RPMI8226 (cell line): Measurements from ENCODE around the gene FXYD5.

Experiments
- DNase-seq: peaks from one replicate; pipeline ENCODE4 v3.0.0-alpha.2; 2015

FXYD5 gene

DNA sequence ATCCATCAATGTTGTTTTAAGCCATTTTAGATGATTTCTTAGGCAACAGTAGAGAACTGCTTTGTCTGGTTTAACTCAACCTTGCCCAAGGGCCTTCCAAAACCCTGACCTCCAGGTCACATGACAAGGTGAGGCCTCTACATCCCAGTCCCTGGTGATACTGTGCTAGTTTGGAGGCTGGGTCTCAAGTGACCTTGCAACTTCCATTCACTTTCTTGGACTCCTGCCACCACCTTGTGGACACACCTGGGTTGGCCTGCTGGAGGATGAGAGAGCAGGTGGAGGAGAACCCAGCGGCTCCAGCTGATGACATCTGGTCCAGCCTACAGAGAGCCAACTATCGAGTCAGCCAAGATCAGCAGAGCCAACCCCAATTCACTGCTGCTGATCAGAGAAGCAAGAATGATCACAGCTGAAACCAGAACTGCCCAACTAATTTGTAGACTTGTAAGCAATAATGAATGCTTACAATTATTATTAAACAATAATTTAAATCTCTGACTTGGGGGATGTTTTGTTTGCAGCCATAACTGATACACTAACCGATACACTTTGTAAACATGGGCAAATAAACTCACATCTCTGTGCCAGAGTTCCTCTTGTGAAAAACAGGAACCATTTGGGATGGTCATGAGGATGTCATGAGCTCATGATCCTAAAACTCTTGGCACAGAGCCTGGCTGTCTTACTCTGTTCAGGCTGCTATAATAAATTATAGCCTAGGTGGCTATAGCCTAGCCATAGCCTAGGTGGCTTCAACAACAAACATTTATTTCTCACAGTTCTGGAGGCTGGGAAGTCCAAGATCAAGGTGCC lies 62.5 kb downstream of the FXYD5 start:
- peak; percentile 93 for DNase-seq

DNA sequence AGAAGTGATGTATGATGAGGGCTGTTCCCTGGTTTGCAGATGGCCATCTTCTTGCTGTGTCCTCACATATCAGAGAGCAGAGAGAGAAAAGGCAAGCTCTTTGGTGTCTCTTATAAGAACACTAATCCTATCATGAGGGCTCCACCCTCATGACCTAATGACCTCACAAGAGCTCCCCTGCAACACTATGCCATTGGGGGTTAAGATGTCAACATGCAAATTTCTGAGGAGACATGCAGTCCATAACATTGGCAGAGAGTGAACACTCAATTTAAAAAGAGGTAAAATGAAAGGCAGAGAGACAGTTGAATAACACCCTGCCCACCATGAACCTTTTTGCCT lies 63.1 kb downstream of the FXYD5 start:
- DNase-seq: no peak

DNA sequence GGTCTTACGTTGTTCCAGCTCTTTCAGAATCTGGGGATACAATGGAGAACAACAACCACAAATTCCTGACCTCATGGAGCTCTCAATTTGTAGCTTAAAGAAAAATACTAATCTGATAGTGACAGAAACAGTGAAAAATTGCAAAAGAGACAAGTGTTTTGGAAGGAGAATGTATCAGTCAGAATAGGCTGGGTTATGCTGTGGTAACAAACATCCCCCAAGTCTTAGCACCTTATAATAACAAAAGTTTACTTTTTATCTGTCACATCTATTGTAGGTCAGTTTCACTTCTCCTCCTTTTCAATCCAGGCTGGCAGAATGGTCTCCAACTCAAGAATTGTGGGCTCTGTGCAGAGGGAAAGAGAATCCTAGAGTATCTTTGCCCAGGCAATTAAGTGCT lies 64.5 kb downstream of the FXYD5 start:
- no peak for DNase-seq
